K562 (cell line): ENCODE measurements around the gene ATXN1L. TPM values are rescaled to one million over a fixed set of nuclear protein-coding genes. Genes with fewer than 3 reads are reported as not detected.

Experiments
- CREB3L1 ChIP-seq: fragments of 450-650 bp; IDR thresholded peaks from 2 replicates; pipeline ENCODE4 v1.6.1; 2014; ENCODE audit warnings: low read depth, mild to moderate bottlenecking, moderate library complexity, borderline replicate concordance
- CSDE1 ChIP-seq, 2 experiments: fragments of 450-650 bp; IDR thresholded peaks; 2 replicates each; pipeline ENCODE4 v1.6.1; 2016; ENCODE audit warnings: mild to moderate bottlenecking in 1 of 2
- E2F6 ChIP-seq, 2 experiments: IDR thresholded peaks; 2 replicates each; pipeline ENCODE4 v1.6.1; 2011; ENCODE audit warnings: borderline replicate concordance in 1 of 2, control low read depth in 1 of 2, low read depth in 1 of 2, low read length in 1 of 2, mild to moderate bottlenecking in 1 of 2, mixed read lengths in 1 of 2, moderate library complexity in 1 of 2; ENCODE audit not compliant: insufficient read depth in 1 of 2, insufficient read length in 1 of 2, poor library complexity in 1 of 2, severe bottlenecking in 1 of 2; ENCODE audit errors: extremely low read depth in 1 of 2
- MAZ ChIP-seq, 2 experiments: fragments of 450-650 bp in 1 of 2; sonication (generic) in 1 of 2; formaldehyde crosslinking; IDR thresholded peaks in 1 of 2; conservative IDR thresholded peaks in 1 of 2; 2 replicates each; pipeline versions ENCODE4 v1.4.0 to v1.5.0; 2020; ENCODE audit warnings: mild to moderate bottlenecking in 1 of 2, missing genetic modification reagents in 1 of 2
- NFRKB ChIP-seq: fragments of 450-650 bp; IDR thresholded peaks from 2 replicates; pipeline ENCODE4 v1.6.1; 2016; ENCODE audit warnings: low read depth
- PML ChIP-seq: IDR thresholded peaks from 2 replicates; pipeline ENCODE4 v1.6.1; 2012; ENCODE audit warnings: low read length, inconsistent platforms
- POLR2G ChIP-seq: fragments of 200-400 bp; formaldehyde crosslinking; IDR thresholded peaks from 2 replicates; pipeline ENCODE4 v1.6.1; 2017; ENCODE audit warnings: low read depth, mild to moderate bottlenecking, antibody characterized with exemption, low read length, moderate library complexity
- SFPQ ChIP-seq: fragments of 200-400 bp; formaldehyde crosslinking; IDR thresholded peaks from 2 replicates; pipeline ENCODE4 v1.6.1; 2017; ENCODE audit warnings: mild to moderate bottlenecking, low read depth, low read length, moderate library complexity
- SNRNP70 ChIP-seq: fragments of 200-400 bp; formaldehyde crosslinking; optimal IDR thresholded peaks from 2 replicates; pipeline ENCODE3; 2017; ENCODE audit warnings: low read depth, low read length
- STAT5A ChIP-seq: IDR thresholded peaks from 2 replicates; pipeline ENCODE4 v1.6.1; 2012; ENCODE audit warnings: low read length, inconsistent platforms, borderline replicate concordance
- TBP ChIP-seq: optimal IDR thresholded peaks from 2 replicates; pipeline ENCODE3; 2011; ENCODE audit warnings: low read depth, low read length, improper control_type of control experiment
- TFAM ChIP-seq: fragments of 250-450 bp; sonication (Bioruptor Pico); conservative IDR thresholded peaks from 2 replicates; pipeline ENCODE4 v1.5.0; 2021; ENCODE audit warnings: mild to moderate bottlenecking, moderate library complexity
- TRIM25 ChIP-seq: fragments of 450-650 bp; IDR thresholded peaks from 2 replicates; pipeline ENCODE4 v1.7.0; 2016; ENCODE audit warnings: borderline replicate concordance
- ZNF175 ChIP-seq: fragments of 200-800 bp; sonication (Bioruptor generic); IDR thresholded peaks from 2 replicates; pipeline ENCODE4 v1.6.1; 2016; ENCODE audit warnings: low read depth, mild to moderate bottlenecking, missing genetic modification characterization, missing compliant biosample characterization
- ZNF24 ChIP-seq: fragments of 450-650 bp; IDR thresholded peaks from 2 replicates; pipeline ENCODE4 v1.6.1; 2016
- ZNF561 ChIP-seq: fragments of 450-650 bp; formaldehyde crosslinking; conservative IDR thresholded peaks from 2 replicates; pipeline ENCODE4 v1.4.0; 2020; ENCODE audit warnings: mild to moderate bottlenecking, moderate library complexity
- ZNF644 ChIP-seq: fragments of 200-800 bp; sonication (Bioruptor generic); IDR thresholded peaks from 2 replicates; pipeline ENCODE4 v1.6.1; 2016; ENCODE audit warnings: low read depth, missing genetic modification characterization, missing compliant biosample characterization
- ZNF740 ChIP-seq, 3 experiments: fragments of 200-800 bp in 1 of 3; sonication (Bioruptor generic) in 1 of 3; sonication (generic) in 1 of 3; formaldehyde crosslinking in 1 of 3; IDR thresholded peaks; 2 replicates each; pipeline versions ENCODE4 v1.6.1 to v1.8.0; 2016 to 2022; ENCODE audit warnings: mild to moderate bottlenecking in 2 of 3, missing compliant biosample characterization in 2 of 3, missing genetic modification characterization in 2 of 3, missing genetic modification reagents in 1 of 3
- ZNF785 ChIP-seq: fragments of 250-450 bp; sonication (Bioruptor Pico); IDR thresholded peaks from 2 replicates; pipeline ENCODE4 v1.4.0; 2020; ENCODE audit warnings: mild to moderate bottlenecking
- polyA plus RNA-seq, 8 experiments: library from polyadenylated mRNA; depleted of rRNA in 4 of 8; stranded (reverse) in 5 of 8; unstranded in 3 of 8; fragments of >200 nt; fragmentation: Nextera tagmentation in 2 of 8; fragmentation: Illumina TruSeq in 1 of 8; extraction: Ambion mirVana in 2 of 8; extraction: Trizol in 1 of 8; gene quantifications; 2 replicates each; pipeline versions ENCODE4 v1.2.1 to v1.2.3, GENCODE V29; 2011 to 2014; ENCODE audit warnings: inconsistent platforms in 1 of 8, missing spikeins in 1 of 8
- total RNA-seq, 7 experiments: library from RNA; depleted of rRNA in 6 of 7; stranded (reverse); fragments of >200 nt in 6 of 7; fragmentation: Illumina TruSeq in 2 of 7; extraction: Trizol in 2 of 7; gene quantifications; 2 replicates each; pipeline versions ENCODE4 v1.2.1 to v1.2.3, GENCODE V29; 2011 to 2021; ENCODE audit warnings: low replicate concordance in 1 of 7

The ATXN1L gene
- total and polyA plus RNA-seq, 9 of the 15 experiments (the other 6 are each of a cell fraction or from before 2014, with no cell fraction given), result 1.4 to 11.3 (median 9.3) TPM

GRCh38 chr16:71894229-71894920, 48.6 kb downstream of the ATXN1L start (continued):
- TF ChIP-seq SFPQ (no peak), STAT5A (no peak), E2F6 (IDR thresholded peaks at IDR 0.05; ENCODE audit: borderline replicate concordance in 1 of 2, extremely low read depth in 1 of 2, insufficient read depth in 1 of 2, insufficient read length in 1 of 2, low read depth in 1 of 2, low read length in 1 of 2, poor library complexity in 1 of 2, severe bottlenecking in 1 of 2) (no peak), ZNF24 (no peak), TBP (no peak), CREB3L1 (no peak), TRIM25 (no peak), ZNF561 (CRISPR knock-in tag) (no peak), POLR2G (no peak), MAZ (CRISPR knock-in tag; conservative IDR thresholded peaks at IDR 0.05 in 1 of 2, IDR thresholded peaks at IDR 0.05 in 1 of 2) (no peak), ZNF740 (CRISPR knock-in tag; IDR thresholded peaks at IDR 0.05) (no peak), ZNF740 (tag; IDR thresholded peaks at IDR 0.05) (no peak), PML (no peak), CSDE1 (IDR thresholded peaks at IDR 0.05) (no peak), SNRNP70 (no peak), ZNF175 (CRISPR knock-in tag) (no peak), ZNF785 (CRISPR knock-in tag) (no peak), ZNF644 (tag) (no peak), NFRKB (no peak), TFAM (CRISPR knock-in tag) (no peak)
